OCI-LY7 (cell line): ENCODE measurements around the gene CIDEB.

Source experiments
- EZH2phosphoT487 ChIP-seq: fragments of 200-600 bp; sonication (generic); IDR thresholded peaks from 2 replicates; pipeline ENCODE4 v1.6.1; 2018; ENCODE audit warnings: low read depth, borderline replicate concordance, mild to moderate bottlenecking, mixed run types, antibody characterized with exemption, low read length, moderate library complexity, mixed read lengths
- TF ChIP-seq, protein P1 (sequence below): fragments of 200-600 bp; sonication (generic); conservative IDR thresholded peaks from 2 replicates; pipeline ENCODE4 v1.5.1; 2014; ENCODE audit warnings: mild to moderate bottlenecking, antibody characterized with exemption, low read length, moderate library complexity, mixed read lengths

GRCh38 chr14:24282736-24283135 lies 25.0 kb downstream of the CIDEB start:
- TF ChIP-seq, protein P1, sequence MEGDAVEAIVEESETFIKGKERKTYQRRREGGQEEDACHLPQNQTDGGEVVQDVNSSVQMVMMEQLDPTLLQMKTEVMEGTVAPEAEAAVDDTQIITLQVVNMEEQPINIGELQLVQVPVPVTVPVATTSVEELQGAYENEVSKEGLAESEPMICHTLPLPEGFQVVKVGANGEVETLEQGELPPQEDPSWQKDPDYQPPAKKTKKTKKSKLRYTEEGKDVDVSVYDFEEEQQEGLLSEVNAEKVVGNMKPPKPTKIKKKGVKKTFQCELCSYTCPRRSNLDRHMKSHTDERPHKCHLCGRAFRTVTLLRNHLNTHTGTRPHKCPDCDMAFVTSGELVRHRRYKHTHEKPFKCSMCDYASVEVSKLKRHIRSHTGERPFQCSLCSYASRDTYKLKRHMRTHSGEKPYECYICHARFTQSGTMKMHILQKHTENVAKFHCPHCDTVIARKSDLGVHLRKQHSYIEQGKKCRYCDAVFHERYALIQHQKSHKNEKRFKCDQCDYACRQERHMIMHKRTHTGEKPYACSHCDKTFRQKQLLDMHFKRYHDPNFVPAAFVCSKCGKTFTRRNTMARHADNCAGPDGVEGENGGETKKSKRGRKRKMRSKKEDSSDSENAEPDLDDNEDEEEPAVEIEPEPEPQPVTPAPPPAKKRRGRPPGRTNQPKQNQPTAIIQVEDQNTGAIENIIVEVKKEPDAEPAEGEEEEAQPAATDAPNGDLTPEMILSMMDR: no peak
- TF ChIP-seq EZH2phosphoT487: no peak
